GM10266 (cell line): ENCODE results near the gene SUMO3.

Experiments
- DNase-seq: peaks from one replicate; pipeline ENCODE4 v3.0.0; 2012; ENCODE audit errors: extremely low spot score
- CTCF ChIP-seq: IDR thresholded peaks from 2 replicates; pipeline ENCODE4 v1.5.1; 2012; ENCODE audit warnings: mild to moderate bottlenecking, low read depth; ENCODE audit not compliant: control insufficient read depth, insufficient read depth; ENCODE audit errors: missing control alignments

The SUMO3 gene

GRCh38 chr21:44758781-44759627, 58.9 kb downstream of the SUMO3 start:
- DNase-seq: no peak
- TF ChIP-seq CTCF: no peak

GRCh38 chr21:44758141-44758561, 59.7 kb downstream of the SUMO3 start:
- TF ChIP-seq CTCF: no peak
- DNase-seq: no peak

GRCh38 chr21:44757731-44758130, 60.1 kb downstream of the SUMO3 start:
- DNase-seq: no peak
- no peak for TF ChIP-seq CTCF

- no peak for DNase-seq
- TF ChIP-seq CTCF: no peak
Observed at GRCh38 chr21:44756423-44757185, 61.3 kb downstream of the SUMO3 start.
